HepG2 (cell line): ENCODE results near the gene WDR83. TPM values are rescaled to one million over a fixed set of nuclear protein-coding genes. Genes with fewer than 3 reads are reported as not detected.

Experiments used
- AHDC1 ChIP-seq: sonication (generic); formaldehyde crosslinking; IDR thresholded peaks from 2 replicates; pipeline ENCODE4 v1.5.1; 2020; ENCODE audit warnings: mild to moderate bottlenecking, missing genetic modification reagents, borderline replicate concordance
- BRD4 ChIP-seq: sonication (generic); formaldehyde crosslinking; IDR thresholded peaks from 2 replicates; pipeline ENCODE4 v1.4.0; 2020; ENCODE audit warnings: missing genetic modification reagents
- NCOA5 ChIP-seq: sonication (generic); formaldehyde crosslinking; IDR thresholded peaks from 2 replicates; pipeline ENCODE4 v1.4.0; 2020; ENCODE audit warnings: missing genetic modification reagents
- NKX3-1 ChIP-seq: sonication (generic); formaldehyde crosslinking; IDR thresholded peaks from 2 replicates; pipeline ENCODE4 v1.5.0; 2020; ENCODE audit warnings: missing genetic modification reagents
- RARA ChIP-seq: IDR thresholded peaks from 2 replicates; pipeline ENCODE4 v1.6.1; 2016; ENCODE audit warnings: missing genetic modification reagents, missing compliant biosample characterization
- SAP130 ChIP-seq: IDR thresholded peaks from 2 replicates; pipeline ENCODE4 v1.6.1; 2016; ENCODE audit warnings: low read depth
- ZNF281 ChIP-seq: sonication (generic); formaldehyde crosslinking; IDR thresholded peaks from 2 replicates; pipeline ENCODE4 v1.4.0; 2020; ENCODE audit warnings: missing genetic modification reagents, borderline replicate concordance
- ZNF282 ChIP-seq: fragments of 450-650 bp; IDR thresholded peaks from 2 replicates; pipeline ENCODE4 v1.6.1; 2018; ENCODE audit not compliant: partially characterized antibody
- ZNF432 ChIP-seq: sonication (generic); formaldehyde crosslinking; IDR thresholded peaks from 2 replicates; pipeline ENCODE4 v1.5.0; 2020; ENCODE audit warnings: missing genetic modification reagents, mild to moderate bottlenecking, borderline replicate concordance
- ZNF646 ChIP-seq: sonication (generic); formaldehyde crosslinking; IDR thresholded peaks from 2 replicates; pipeline ENCODE4 v1.9.0; 2021; ENCODE audit warnings: mild to moderate bottlenecking, missing genetic modification reagents
- ZSCAN25 ChIP-seq: sonication (generic); formaldehyde crosslinking; IDR thresholded peaks from 2 replicates; pipeline ENCODE4 v1.8.0; 2022; ENCODE audit warnings: mild to moderate bottlenecking, missing genetic modification reagents
- polyA plus RNA-seq, 8 experiments: library from polyadenylated mRNA; depleted of rRNA in 3 of 8; stranded (reverse) in 7 of 8; unstranded in 1 of 8; fragments of >200 nt; fragmentation: Illumina TruSeq in 4 of 8; extraction: Trizol in 4 of 8; gene quantifications; 2 replicates each; pipeline versions ENCODE4 v1.2.1 to v1.2.3, GENCODE V29; 2011 to 2016; ENCODE audit warnings: low read depth in 4 of 8, missing spikeins in 1 of 8, mixed read lengths in 1 of 8; ENCODE audit not compliant: insufficient read depth in 1 of 8
- total RNA-seq, 5 experiments: library from RNA; depleted of rRNA; stranded (reverse); fragments of >200 nt; fragmentation: Illumina TruSeq; extraction: Trizol; gene quantifications; 2 replicates each; pipeline ENCODE4 v1.2.3, GENCODE V29; 2016; ENCODE audit warnings: low read depth in 1 of 5

Gene WDR83
- total and polyA plus RNA-seq, 2 of the 13 experiments (the other 11 are each of a cell fraction or from before 2014, with no cell fraction given) = 4.5 to 10.7 TPM

GRCh38 chr19:12647490-12648071, 19.0 kb upstream of the WDR83 start (continued):
- TF ChIP-seq ZNF646 (CRISPR knock-in tag) = no peak
- no peak for TF ChIP-seq SAP130 (CRISPR knock-in tag)
- TF ChIP-seq ZNF281 (CRISPR knock-in tag) = no peak
- TF ChIP-seq AHDC1 (CRISPR knock-in tag) = no peak
- TF ChIP-seq NCOA5 (CRISPR knock-in tag) = no peak
- no peak for TF ChIP-seq NKX3-1 (CRISPR knock-in tag)
- TF ChIP-seq RARA = no peak
- no peak for TF ChIP-seq BRD4 (CRISPR knock-in tag)
- TF ChIP-seq ZSCAN25 (CRISPR knock-in tag) = no peak
- TF ChIP-seq ZNF432 (CRISPR knock-in tag) = no peak
- no peak for TF ChIP-seq ZNF282
